Thyroid gland (tissue), 4 donors: ENCODE results near the gene FLCN. TPM values are rescaled to one million over a fixed set of nuclear protein-coding genes. Genes with fewer than 3 reads are reported as not detected.
"Not testable (repeated sequence)": the region's sequence is repeated elsewhere in the genome, so short reads cannot be mapped to it uniquely, and the experiment has no call there.

Experiments
- DNase-seq, 2 donors: peaks; one replicate each; pipeline ENCODE4 v3.0.0-alpha.2; 2019
- H3K27ac ChIP-seq, 3 donors: fragments of 200-600 bp; sonication (generic); 1 replicate in 2 of 3; 2 replicates in 1 of 3; pipeline ENCODE4 v1.5.1; 2016 to 2019; ENCODE audit warnings: mild to moderate bottlenecking in 1 of 3, moderate library complexity in 1 of 3
- H3K27me3 ChIP-seq: fragments of 200-600 bp; sonication (generic); one replicate; pipeline ENCODE4 v1.5.1; 2019
- H3K36me3 ChIP-seq, 2 donors: fragments of 200-600 bp; sonication (generic); one replicate each; pipeline ENCODE4 v1.5.1; 2016 to 2019
- H3K4me1 ChIP-seq, 2 donors: fragments of 200-600 bp; sonication (generic); one replicate each; pipeline ENCODE4 v1.5.1; 2017 to 2019
- H3K4me3 ChIP-seq, 3 donors: fragments of 200-600 bp; sonication (generic); replicated peaks in 1 of 3; 1 replicate in 2 of 3; 2 replicates in 1 of 3; pipeline ENCODE4 v1.5.1; 2016; ENCODE audit warnings: mild to moderate bottlenecking in 1 of 3
- H3K9me3 ChIP-seq: fragments of 200-600 bp; sonication (generic); one replicate; pipeline ENCODE4 v1.5.1; 2017
- POLR2A ChIP-seq, 2 donors: fragments of 450-650 bp; IDR thresholded peaks; one replicate each; pipeline ENCODE4 v1.6.1; 2017; ENCODE audit warnings: antibody characterized with exemption in 2 of 2, mild to moderate bottlenecking in 2 of 2, moderate library complexity in 1 of 2
- WGBS, 2 donors: methylation state at CpG; one replicate each; pipeline ENCODE4 v1.1.5; 2017; 5-methylcytosine and 5-hydroxymethylcytosine counted together
- intact Hi-C: fragments of 100-400 bp; cut with DNase I; formaldehyde crosslinking; loops from one replicate; pipeline ENCODE4 v1.15.1; 2023
- total RNA-seq, 4 donors: library from RNA; depleted of rRNA; stranded (reverse); fragments of >200 nt; gene quantifications; one replicate each; pipeline ENCODE4 v1.2.3, GENCODE V29; 2016
- TF ChIP-seq, protein P1 (sequence below), 6 experiments: fragments of 200-600 bp in 3 of 6; fragments of 450-650 bp in 3 of 6; sonication (generic) in 3 of 6; IDR thresholded peaks; one replicate each; pipeline ENCODE4 v1.5.1; 2016 to 2019; ENCODE audit warnings: antibody characterized with exemption in 6 of 6, mild to moderate bottlenecking in 2 of 6, inconsistent platforms in 1 of 6, moderate library complexity in 1 of 6

FLCN gene, protein sequence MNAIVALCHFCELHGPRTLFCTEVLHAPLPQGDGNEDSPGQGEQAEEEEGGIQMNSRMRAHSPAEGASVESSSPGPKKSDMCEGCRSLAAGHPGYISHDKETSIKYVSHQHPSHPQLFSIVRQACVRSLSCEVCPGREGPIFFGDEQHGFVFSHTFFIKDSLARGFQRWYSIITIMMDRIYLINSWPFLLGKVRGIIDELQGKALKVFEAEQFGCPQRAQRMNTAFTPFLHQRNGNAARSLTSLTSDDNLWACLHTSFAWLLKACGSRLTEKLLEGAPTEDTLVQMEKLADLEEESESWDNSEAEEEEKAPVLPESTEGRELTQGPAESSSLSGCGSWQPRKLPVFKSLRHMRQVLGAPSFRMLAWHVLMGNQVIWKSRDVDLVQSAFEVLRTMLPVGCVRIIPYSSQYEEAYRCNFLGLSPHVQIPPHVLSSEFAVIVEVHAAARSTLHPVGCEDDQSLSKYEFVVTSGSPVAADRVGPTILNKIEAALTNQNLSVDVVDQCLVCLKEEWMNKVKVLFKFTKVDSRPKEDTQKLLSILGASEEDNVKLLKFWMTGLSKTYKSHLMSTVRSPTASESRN
- 10 to 100 TPM; 61.5 to 79.7 (median 68.2) TPM for total RNA-seq

DNA sequence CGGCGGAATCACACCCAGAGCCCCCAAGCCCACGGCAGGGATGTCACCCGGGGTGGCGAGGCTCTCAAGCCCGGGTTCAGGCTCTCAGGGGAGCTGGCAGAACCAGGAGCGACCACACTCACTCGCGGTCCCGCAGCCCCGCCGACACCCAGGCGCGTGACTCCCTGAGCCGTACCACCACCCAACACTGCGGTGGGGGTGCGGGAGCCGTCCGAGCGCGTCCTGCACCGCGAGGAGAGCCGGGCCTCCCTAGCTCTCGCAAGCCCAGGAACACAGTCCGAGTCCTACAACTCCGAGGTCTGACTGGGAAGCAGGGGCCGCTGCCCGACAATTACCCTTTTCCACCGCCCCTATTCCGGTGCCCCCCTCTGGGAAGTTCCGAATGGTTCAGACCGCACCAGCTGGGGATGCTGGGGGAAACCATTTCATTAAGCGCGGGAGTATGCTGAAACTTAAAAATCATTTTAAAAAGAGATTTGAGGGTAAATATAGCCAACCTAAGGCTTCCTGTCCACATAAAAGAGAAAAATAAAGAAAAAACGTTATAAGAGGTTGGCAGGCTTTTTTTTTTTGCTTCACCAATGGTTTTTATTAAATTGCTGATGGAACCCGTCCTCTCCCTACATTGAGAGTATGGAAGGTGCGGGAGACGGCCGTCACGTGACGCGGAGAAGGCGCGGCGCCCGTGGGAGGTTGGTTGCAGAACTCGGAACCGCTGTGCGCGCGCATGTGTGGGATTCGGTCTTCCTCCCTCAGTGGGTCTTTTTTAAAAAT is at the start of gene FLCN:
FLCN (minus strand) TSS at position 143 of the 774 bp plus-strand sequence. CDS start 9,031 bp downstream, outside the sequence.
- H3K36me3 ChIP-seq, result peaks cover 3 to 4% of the 10 kb centered on the region in 2 donors
- H3K27me3 ChIP-seq, result no peaks in the 10 kb centered on the region
- H3K27ac ChIP-seq, result peak within 1 kb of the TSS; percentile 95 to 98 (median 97)
- WGBS, 2 donors, result 0% methylated on average over 32 to 35 of the region's 53 CpGs
- peak; percentile 51 to 88 for TF ChIP-seq POLR2A (IDR thresholded peaks at IDR 0.05)
- TF ChIP-seq, protein P1, sequence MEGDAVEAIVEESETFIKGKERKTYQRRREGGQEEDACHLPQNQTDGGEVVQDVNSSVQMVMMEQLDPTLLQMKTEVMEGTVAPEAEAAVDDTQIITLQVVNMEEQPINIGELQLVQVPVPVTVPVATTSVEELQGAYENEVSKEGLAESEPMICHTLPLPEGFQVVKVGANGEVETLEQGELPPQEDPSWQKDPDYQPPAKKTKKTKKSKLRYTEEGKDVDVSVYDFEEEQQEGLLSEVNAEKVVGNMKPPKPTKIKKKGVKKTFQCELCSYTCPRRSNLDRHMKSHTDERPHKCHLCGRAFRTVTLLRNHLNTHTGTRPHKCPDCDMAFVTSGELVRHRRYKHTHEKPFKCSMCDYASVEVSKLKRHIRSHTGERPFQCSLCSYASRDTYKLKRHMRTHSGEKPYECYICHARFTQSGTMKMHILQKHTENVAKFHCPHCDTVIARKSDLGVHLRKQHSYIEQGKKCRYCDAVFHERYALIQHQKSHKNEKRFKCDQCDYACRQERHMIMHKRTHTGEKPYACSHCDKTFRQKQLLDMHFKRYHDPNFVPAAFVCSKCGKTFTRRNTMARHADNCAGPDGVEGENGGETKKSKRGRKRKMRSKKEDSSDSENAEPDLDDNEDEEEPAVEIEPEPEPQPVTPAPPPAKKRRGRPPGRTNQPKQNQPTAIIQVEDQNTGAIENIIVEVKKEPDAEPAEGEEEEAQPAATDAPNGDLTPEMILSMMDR (IDR thresholded peaks at IDR 0.05), result peak in 1 of 6 experiments; percentile 39
- DNase-seq, result peak; percentile 92 to 93
- peak within 1 kb of the TSS; percentile 45 to 100 (median 99) for H3K4me3 ChIP-seq
- intact Hi-C loops, result no loop called here
- peaks cover 16 to 28% of the 10 kb centered on the region in 2 donors for H3K4me1 ChIP-seq
- no peaks in the 10 kb centered on the region for H3K9me3 ChIP-seq

DNA sequence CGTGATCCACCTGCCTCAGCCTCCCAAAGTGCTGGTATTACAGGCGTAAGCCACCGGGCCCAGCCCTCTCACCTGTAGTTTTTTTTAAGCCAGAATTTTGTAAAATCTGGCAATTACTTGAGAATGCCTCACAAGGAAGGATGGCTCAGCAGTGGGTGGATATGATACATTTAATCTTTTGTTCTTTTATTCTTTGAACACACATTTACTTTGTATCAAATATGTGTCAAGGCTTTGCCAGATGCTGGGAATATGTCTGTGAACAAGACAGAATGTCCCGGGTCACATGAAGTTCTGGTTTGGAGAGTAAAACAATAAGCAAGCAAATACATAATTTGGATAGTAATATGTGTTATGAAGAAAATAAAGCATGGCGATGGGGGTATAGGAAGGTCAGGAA is 49.0 kb upstream of the FLCN start:
- DNase-seq, result no peak
- intact Hi-C loops, result no loop called here
- no peaks in the 10 kb centered on the region for H3K27me3 ChIP-seq
- no peaks in the 10 kb centered on the region for H3K9me3 ChIP-seq
- no peaks in the 10 kb centered on the region for H3K4me1 ChIP-seq
- no peak for TF ChIP-seq POLR2A (IDR thresholded peaks at IDR 0.05)
- TF ChIP-seq, protein P1 (IDR thresholded peaks at IDR 0.05), result no peak
- 92% methylated on average over 5 of the region's 5 CpGs for WGBS, 2 donors
- no peaks in the 10 kb centered on the region for H3K36me3 ChIP-seq
- no peak overlapping the region for H3K27ac ChIP-seq
- H3K4me3 ChIP-seq, result no peak overlapping the region

DNA sequence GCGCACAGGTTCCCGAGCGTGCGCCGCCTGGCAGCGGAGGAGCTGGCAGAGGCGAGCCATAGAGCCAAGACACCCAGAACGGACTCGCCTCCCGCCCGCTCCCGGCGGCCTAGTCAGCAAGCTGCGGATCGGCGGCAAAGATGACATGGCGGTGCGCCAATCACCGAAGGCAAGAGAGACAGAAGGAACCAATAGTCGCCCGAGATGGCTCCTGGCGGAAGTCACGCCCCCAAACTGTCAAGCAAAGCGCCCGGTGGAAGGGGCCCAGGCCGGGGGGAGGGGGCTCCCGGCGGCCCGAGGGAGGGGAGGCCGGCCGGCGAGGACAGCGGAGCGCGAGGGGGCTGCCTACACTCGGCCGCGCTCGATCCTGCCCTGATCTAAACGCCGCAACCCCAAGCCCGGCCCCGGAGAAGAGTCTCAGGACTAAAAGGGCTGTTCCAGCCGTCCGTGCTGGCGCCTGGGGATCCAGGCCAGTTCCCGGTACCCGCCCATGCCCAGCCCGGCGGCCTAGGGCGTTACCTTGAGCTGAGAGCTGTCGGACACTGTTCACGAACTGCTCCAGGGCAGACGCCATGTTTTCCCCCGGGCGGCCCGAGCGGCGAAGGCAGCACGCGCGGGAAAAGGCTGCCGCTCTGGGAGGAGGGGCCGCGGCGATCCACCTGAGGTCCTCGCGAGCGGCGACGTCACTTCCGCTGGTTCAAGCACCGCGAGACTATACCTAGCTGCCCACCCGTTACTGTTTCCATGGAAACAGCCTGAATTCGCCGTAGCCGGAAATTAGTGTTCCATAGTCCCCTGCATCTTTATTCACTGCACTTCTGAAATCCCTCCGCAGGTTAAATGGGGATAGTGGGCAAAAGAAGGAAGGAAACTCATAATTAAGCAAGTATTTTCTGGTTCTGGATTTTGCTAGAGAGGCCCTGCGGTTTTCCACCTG is 43.9 kb upstream of the FLCN start, which contains the start of gene COPS3:
COPS3 (minus strand) TSS at position 634 of the 937 bp plus-strand sequence; CDS start at position 574, 60 bp downstream.
- peak in 1 of 2 donors; percentile 72 for TF ChIP-seq POLR2A (IDR thresholded peaks at IDR 0.05)
- TF ChIP-seq, protein P1 (IDR thresholded peaks at IDR 0.05), result no peak
- WGBS, 2 donors, result 0 to 3% methylated on average over 18 to 32 of the region's 80 CpGs
- peak; percentile 99 for DNase-seq

DNA sequence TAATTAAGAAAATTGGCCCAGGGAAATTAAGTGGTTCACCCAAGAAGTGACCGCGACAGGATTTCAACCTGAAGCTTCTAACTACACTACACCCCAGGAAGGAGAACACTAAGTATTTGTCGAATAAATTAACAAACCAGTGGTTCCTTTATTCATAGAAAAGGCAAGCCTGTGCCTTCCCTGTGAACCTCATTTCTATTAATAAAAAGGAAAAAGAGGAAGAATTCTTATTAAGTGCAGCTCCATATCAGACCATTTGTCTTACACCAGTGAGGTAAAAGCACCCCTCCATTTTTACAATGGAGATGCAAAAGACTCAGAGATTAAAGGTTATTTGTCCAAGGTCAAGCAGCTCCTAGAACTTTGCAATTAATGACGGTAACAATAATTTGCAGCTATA is 42.3 kb upstream of the FLCN start:
- H3K4me1 ChIP-seq, result peaks cover 16% of the 10 kb centered on the region in 2 donors
- peaks cover 0 to 3% of the 10 kb centered on the region in 2 donors for H3K36me3 ChIP-seq
- TF ChIP-seq POLR2A (IDR thresholded peaks at IDR 0.05), result no peak
- TF ChIP-seq, protein P1 (IDR thresholded peaks at IDR 0.05), result no peak
- WGBS, 2 donors, result 84 to 85% methylated on average over 4 of the region's 4 CpGs
- no peaks in the 10 kb centered on the region for H3K9me3 ChIP-seq
- intact Hi-C loops, result no loop called here
- DNase-seq, result no peak
- no peak overlapping the region for H3K27ac ChIP-seq
- no peak overlapping the region for H3K4me3 ChIP-seq
- no peaks in the 10 kb centered on the region for H3K27me3 ChIP-seq

More for the DNA sequence above, 43.9 kb upstream of the FLCN start, which contains the start of gene COPS3:
- H3K27me3 ChIP-seq, result no peaks in the 10 kb centered on the region
- H3K9me3 ChIP-seq, result no peaks in the 10 kb centered on the region
- H3K4me1 ChIP-seq, result peaks cover 16% of the 10 kb centered on the region in 2 donors
- intact Hi-C loops, result no loop called here
- H3K27ac ChIP-seq, result peak within 1 kb of the TSS; percentile 80 to 97 (median 89)
- peak within 1 kb of the TSS; percentile 34 to 91 (median 79) for H3K4me3 ChIP-seq
- no peaks in the 10 kb centered on the region for H3K36me3 ChIP-seq

DNA sequence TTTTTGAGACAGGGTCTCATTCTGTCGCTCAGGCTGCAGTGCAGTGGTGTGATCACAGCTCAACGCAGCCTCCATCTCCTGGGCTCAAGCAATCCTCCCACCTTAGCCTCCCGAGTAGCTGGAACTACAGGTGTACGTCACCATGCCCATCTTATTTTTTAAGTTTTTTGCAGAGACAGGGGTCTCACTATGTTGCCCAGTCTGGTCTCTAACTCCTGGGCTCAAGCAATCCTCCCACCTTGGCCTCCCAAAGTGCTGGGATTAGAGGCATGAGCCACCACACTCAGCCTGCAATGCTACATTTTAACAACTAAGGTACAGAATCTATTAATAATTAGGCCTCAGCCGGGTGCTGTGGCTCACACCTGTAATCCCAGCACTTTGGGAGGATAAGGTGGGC is 40.5 kb upstream of the FLCN start:
- H3K27me3 ChIP-seq, DNase-seq, H3K9me3 ChIP-seq, intact Hi-C loops, H3K27ac ChIP-seq, H3K4me3 ChIP-seq: not testable (repeated sequence)
- peaks cover 16% of the 10 kb centered on the region in 2 donors for H3K4me1 ChIP-seq
- peaks cover 12 to 16% of the 10 kb centered on the region in 2 donors for H3K36me3 ChIP-seq
- WGBS, 2 donors, result 88 to 99% methylated on average over 5 of the region's 5 CpGs
